Measurements from ENCODE around the gene LMOD1.
"Not testable (repeated sequence)": the region's sequence is repeated elsewhere in the genome, so short reads cannot be mapped to it uniquely, and the experiment has no call there.

The LMOD1 gene

GRCh38 chr1:201945863-201946223 lies 505 bp downstream of the LMOD1 start:
- DNase-seq, result no peak

GRCh38 chr1:201945157-201945556 lies 1.2 kb downstream of the LMOD1 start:
- no peak for DNase-seq

GRCh38 chr1:201944639-201945038 lies 1.7 kb downstream of the LMOD1 start:
- DNase-seq, result no peak

GRCh38 chr1:201944002-201944401 lies 2.3 kb downstream of the LMOD1 start:
- DNase-seq, result no peak

GRCh38 chr1:201942129-201942495 lies 4.2 kb downstream of the LMOD1 start:
- DNase-seq, result no peak

GRCh38 chr1:201941420-201942128 lies 4.8 kb downstream of the LMOD1 start:
- no peak for DNase-seq

- not testable (repeated sequence) for DNase-seq
Observed at GRCh38 chr1:201940316-201940715, 6.0 kb downstream of the LMOD1 start.

GRCh38 chr1:201939574-201939973 lies 6.8 kb downstream of the LMOD1 start:
- no peak for DNase-seq

GRCh38 chr1:201939148-201939547 lies 7.2 kb downstream of the LMOD1 start:
- DNase-seq, result no peak

- DNase-seq, result no peak
Observed at GRCh38 chr1:201938440-201939035, 7.8 kb downstream of the LMOD1 start.

- DNase-seq, result no peak
Observed at GRCh38 chr1:201937624-201938213, 8.6 kb downstream of the LMOD1 start.

- no peak for DNase-seq
Observed at GRCh38 chr1:201933840-201934430, 12.4 kb downstream of the LMOD1 start.

- no peak for DNase-seq
Observed at GRCh38 chr1:201930803-201931202, 15.5 kb downstream of the LMOD1 start.

- no peak for DNase-seq
Observed at GRCh38 chr1:201930137-201930536, 16.2 kb downstream of the LMOD1 start.

- no peak for DNase-seq
Observed at GRCh38 chr1:201928266-201928665, 18.1 kb downstream of the LMOD1 start.

- no peak for DNase-seq
Observed at GRCh38 chr1:201925981-201926645, 20.2 kb downstream of the LMOD1 start.

- no peak for DNase-seq
Observed at GRCh38 chr1:201925301-201925567, 21.1 kb downstream of the LMOD1 start.

- DNase-seq, result no peak
Observed at GRCh38 chr1:201921952-201922558, 24.3 kb downstream of the LMOD1 start.

- no peak for DNase-seq
Observed at GRCh38 chr1:201918343-201918742, 28.0 kb downstream of the LMOD1 start.

- DNase-seq, result no peak
Observed at GRCh38 chr1:201917362-201918033, 28.9 kb downstream of the LMOD1 start.

GRCh38 chr1:201916649-201917249 lies 29.6 kb downstream of the LMOD1 start:
- no peak for DNase-seq

GRCh38 chr1:201914456-201915235 lies 31.7 kb downstream of the LMOD1 start:
- DNase-seq, result no peak
